GM12873 (cell line): ENCODE data around the gene RNF223.

Source experiments
- TF ChIP-seq, protein P1 (sequence below): IDR thresholded peaks from 2 replicates; pipeline ENCODE4 v1.5.1; 2012; ENCODE audit warnings: low read depth, mild to moderate bottlenecking, moderate library complexity, low read length, control low read depth; ENCODE audit not compliant: insufficient read depth; ENCODE audit errors: missing control alignments

The RNF223 gene

DNA sequence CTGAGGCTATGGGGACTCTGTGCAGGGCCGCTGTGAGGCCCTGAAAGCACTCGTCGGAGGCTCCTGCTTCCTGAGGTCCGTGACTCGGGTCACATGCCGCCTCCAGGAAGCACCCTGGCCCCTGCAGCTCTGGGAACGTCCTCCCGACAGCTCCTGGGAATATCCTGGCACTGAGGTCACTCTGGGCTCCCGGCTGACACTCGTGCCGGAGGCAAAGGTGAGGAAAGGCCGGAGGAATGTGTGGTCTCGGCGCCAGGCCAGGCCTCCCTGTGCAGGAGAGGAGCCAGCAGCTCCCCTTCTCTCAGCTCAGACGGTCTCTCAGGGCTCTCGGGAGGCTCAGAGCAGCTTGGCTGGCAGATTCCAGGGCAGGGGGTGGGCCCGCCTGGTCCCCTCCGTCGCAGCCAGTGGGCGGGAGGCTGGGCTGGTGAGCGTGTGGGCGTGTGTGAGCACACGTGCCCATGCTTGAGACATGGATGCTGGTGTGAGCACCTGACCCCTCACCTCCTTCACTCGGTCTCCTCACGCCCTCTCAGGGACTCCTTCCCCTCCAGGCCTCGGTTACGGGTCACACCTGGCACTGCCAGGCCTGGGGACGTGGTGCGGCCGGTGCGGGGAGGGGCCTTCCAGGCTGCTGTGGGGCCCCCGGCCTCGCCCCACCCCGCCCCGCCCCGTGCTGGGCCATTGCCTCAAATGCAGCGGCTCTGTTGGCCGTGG lies 5.5 kb upstream of the RNF223 start:
- TF ChIP-seq, protein P1, sequence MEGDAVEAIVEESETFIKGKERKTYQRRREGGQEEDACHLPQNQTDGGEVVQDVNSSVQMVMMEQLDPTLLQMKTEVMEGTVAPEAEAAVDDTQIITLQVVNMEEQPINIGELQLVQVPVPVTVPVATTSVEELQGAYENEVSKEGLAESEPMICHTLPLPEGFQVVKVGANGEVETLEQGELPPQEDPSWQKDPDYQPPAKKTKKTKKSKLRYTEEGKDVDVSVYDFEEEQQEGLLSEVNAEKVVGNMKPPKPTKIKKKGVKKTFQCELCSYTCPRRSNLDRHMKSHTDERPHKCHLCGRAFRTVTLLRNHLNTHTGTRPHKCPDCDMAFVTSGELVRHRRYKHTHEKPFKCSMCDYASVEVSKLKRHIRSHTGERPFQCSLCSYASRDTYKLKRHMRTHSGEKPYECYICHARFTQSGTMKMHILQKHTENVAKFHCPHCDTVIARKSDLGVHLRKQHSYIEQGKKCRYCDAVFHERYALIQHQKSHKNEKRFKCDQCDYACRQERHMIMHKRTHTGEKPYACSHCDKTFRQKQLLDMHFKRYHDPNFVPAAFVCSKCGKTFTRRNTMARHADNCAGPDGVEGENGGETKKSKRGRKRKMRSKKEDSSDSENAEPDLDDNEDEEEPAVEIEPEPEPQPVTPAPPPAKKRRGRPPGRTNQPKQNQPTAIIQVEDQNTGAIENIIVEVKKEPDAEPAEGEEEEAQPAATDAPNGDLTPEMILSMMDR = no peak

DNA sequence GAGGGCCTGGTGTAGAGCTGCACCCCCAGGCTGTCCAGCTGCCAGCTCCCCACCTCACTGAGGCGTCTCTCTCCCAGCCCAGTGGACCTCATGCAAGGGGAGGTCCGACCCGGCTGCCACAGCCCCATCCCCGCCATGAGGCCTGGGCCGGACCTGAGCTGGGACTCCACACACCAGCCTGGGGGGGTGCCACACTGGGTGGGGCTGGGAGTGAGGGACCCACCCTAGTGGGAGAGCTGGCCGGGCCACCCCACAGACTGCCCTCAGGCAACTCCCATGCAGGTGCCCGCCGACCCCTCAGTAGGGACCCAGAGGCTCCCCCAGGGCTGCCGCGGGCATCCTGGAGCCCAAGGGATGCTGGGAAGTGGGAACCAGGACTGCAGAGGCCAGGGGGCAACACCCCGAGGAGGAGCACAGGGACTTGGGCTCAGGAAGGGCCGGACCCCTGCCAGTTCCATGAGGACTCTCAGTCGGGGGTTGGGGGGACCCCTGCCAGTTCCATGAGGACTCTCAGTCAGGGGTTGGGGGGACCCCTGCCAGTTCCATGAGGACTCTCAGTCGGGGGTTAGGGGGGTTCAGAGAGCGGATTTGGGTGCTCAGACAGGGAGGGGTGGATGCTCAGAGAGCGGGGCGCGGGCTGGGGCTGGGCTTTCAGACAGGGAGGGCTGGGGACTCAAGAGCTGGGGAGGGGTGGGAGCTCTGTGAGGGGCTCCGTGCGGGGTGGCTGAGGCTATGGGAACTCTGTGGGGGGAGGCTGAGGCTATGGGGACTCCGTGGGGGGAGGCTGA lies 1.2 kb upstream of the RNF223 start:
- TF ChIP-seq, protein P1 = no peak

DNA sequence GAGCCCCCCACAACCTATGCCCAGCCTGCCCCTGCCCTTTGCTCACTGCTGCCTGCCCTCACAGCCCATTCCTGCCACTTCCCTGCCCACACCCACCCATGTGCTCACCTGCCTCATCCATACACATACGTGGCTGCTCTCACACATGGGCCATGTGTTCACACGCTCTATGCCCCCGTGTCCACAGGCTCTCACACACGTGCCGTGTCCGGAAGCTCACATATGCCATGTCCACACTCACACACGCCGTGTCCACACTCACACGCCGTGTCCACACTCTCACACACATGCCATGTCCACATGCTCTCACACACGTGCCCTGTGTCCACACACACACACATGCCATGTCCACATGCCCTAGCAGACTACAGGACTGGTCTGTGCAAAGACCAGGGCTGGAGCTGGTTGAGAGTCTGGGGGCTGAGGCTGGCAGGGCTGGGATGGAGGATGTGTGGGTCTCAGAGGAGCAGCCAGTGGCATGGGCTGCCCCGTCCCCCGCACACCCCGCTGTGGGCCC lies 583 bp upstream of the RNF223 start:
- TF ChIP-seq, protein P1 = no peak

DNA sequence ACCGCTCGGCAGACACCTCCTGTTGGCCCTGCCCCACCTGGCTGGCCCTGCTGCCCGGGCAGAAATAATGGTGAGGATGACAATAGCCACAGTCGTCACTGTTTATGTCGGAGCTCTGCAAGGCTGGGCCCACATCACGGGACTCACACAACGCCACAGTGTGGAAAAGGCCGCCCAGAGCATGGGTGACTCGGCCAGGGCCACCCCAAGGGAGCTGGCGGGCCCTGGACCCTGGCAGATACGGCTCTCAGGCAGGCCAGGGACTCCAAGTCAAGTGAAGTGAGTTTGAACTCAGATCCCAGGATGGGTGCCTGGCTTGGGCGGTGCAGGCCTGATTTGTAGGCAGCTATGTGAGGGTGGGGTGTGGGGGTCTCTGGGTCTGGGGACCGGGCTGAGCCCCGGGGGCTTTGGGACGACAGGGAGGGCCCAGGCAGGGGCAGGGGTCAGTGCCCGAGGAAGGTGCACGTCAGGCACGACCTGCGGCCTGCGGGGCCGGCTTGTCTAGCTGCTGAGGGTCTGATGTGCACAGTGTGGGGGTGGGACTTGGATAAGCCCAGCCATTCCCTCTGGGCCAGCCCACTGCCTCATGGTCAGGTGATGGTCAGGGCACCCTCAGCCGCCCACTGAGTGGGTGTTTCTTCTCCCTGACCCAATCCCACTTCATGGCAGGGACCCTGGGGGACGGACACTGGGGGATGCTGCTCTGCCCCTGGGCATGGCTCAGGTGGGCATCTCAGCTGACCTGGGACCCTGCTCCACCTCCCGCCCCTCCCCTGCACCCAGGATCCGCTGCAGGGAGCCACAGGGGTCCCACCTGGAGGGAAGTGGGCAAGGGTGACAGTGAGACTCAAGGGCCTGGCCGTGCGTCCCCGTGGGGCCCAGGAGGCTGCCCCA lies 1.0 kb downstream of the RNF223 start:
- TF ChIP-seq, protein P1 = no peak

DNA sequence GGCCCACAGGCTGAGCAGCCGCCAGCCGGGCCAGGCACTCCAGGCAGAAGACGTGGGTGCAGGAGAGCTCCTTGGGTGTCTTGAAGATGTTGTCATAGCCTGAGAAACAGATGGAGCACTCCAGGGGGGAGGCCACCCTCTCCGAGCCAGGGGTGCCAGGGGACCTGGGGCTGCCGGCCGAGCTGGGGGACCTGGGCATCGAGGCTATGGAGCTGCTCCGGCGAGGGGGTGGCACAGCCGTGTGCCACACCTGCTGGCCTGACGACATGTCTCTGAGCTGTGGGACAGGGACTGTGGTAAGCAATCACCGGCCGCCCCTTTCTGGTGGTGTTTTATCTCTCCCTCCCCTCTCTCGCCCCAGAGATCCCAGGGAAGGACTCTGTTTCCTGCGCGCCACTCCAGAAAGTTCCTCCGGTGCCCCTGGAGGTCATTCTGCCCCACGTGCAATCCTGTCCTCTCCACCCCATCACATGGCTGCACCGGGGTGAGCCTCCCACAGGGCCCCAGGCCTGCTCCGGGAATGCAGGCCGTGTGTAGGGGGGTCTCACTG lies 1.7 kb downstream of the RNF223 start:
- TF ChIP-seq, protein P1 = no peak

DNA sequence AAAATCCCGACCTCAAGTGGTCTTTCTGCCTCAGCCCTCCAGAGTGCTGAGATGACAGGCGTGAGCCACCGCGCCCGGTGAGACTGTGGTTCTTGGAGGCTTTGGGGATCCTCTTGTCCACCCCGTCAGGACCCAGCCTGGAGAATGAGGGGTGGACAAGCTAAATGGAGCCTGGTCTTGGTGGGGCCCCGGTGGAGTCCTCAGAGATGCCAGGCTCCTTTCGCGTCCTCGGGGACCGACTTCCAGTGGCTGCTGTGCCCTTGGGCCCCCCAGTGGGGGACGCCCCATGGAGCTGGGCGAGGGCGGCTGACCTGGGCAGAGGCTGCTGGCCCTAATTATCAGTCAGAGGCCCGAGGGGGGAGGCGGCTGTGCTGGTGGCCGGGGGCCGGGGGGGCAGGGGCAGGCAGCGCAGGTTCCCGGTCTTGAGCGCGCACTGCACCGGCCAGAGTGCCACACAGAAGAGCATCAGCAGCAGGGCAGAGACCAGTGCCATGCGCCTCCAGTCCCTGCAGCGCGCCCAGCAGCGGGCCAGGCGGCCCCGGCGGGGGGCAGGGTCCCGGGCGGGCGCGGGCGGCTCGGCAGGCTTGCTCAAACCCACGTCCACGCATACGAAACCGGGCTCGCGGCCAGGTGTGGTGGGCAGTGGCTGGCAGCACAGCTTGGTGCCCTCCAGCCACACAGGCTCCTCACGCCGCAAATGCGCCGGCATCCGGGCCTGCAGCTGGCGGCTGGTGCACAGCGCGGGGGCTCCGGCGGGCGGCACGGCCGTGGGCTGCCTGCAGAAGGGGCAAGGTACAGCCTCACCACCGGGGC lies 2.4 kb downstream of the RNF223 start:
- TF ChIP-seq, protein P1 = no peak
